GM12875 (cell line): ENCODE measurements around the gene JAKMIP2.

Experiments
- H3K4me3 ChIP-seq: one replicate; pipeline ENCODE4 v1.5.1; 2011; ENCODE audit warnings: low read depth, low read length, control low read depth
- CTCF ChIP-seq: IDR thresholded peaks from 2 replicates; pipeline ENCODE4 v1.5.1; 2011; ENCODE audit warnings: low read depth, mild to moderate bottlenecking, control low read depth, inconsistent platforms, low read length, moderate library complexity, borderline replicate concordance; ENCODE audit not compliant: insufficient read depth

JAKMIP2 gene

GRCh38 chr5:147752666-147753290 is 29.8 kb downstream of the JAKMIP2 start:
- H3K4me3 ChIP-seq = no peak overlapping the region
- TF ChIP-seq CTCF = no peak

- TF ChIP-seq CTCF = no peak
- no peak overlapping the region for H3K4me3 ChIP-seq
These were observed 30.5 kb downstream of the JAKMIP2 start for GRCh38 chr5:147752033-147752432.

- no peak overlapping the region for H3K4me3 ChIP-seq
- no peak for TF ChIP-seq CTCF
These were observed 31.2 kb downstream of the JAKMIP2 start for GRCh38 chr5:147751156-147751830.

- TF ChIP-seq CTCF = no peak
- H3K4me3 ChIP-seq = no peak overlapping the region
These were observed 32.5 kb downstream of the JAKMIP2 start for GRCh38 chr5:147750065-147750464.

- TF ChIP-seq CTCF = no peak
These were observed 33.9 kb downstream of the JAKMIP2 start for GRCh38 chr5:147748590-147748989.

GRCh38 chr5:147746986-147747385 is 35.5 kb downstream of the JAKMIP2 start:
- no peak overlapping the region for H3K4me3 ChIP-seq
- no peak for TF ChIP-seq CTCF

More at GRCh38 chr5:147748590-147748989, 33.9 kb downstream of the JAKMIP2 start:
- no peak overlapping the region for H3K4me3 ChIP-seq
